Central memory CD8-positive, alpha-beta T cell (primary cell): ENCODE measurements around the gene LDLRAD4.
"Not testable (repeated sequence)": the region's sequence is repeated elsewhere in the genome, so short reads cannot be mapped to it uniquely, and the experiment has no call there.

Source experiments
- ATAC-seq: fragments of 150-1000 bp; cut with Tn5 transposase; replicated peaks from 2 replicates; pipeline ENCODE4 v1.10.0; 2022; ENCODE audit warnings: mild to moderate bottlenecking, moderate FRiP score, moderate number of reproducible peaks; ENCODE audit not compliant: poor library complexity, severe bottlenecking; ENCODE audit errors: extremely low read depth
- DNase-seq, 2 donors: peaks; one replicate each; pipeline ENCODE4 v3.0.0; 2021; ENCODE audit warnings: low spot score in 2 of 2
- H3K27ac Mint-ChIP-seq: one replicate; pipeline ENCODE4 v1.8.0; 2022; ENCODE audit warnings: low read depth, mild to moderate bottlenecking, moderate library complexity, mixed read lengths
- H3K27me3 Mint-ChIP-seq: one replicate; pipeline ENCODE4 v1.8.0; 2022; ENCODE audit warnings: mixed read lengths
- H3K36me3 Mint-ChIP-seq: one replicate; pipeline ENCODE4 v1.8.0; 2022; ENCODE audit warnings: mild to moderate bottlenecking, moderate library complexity, mixed read lengths; ENCODE audit not compliant: insufficient read depth
- H3K4me1 Mint-ChIP-seq: one replicate; pipeline ENCODE4 v1.8.0; 2022; ENCODE audit warnings: mixed read lengths
- H3K4me3 Mint-ChIP-seq: one replicate; pipeline ENCODE4 v1.8.0; 2022; ENCODE audit warnings: mild to moderate bottlenecking, moderate library complexity, mixed read lengths
- H3K9me3 Mint-ChIP-seq: one replicate; pipeline ENCODE4 v1.8.0; 2022; ENCODE audit warnings: mixed read lengths

The LDLRAD4 gene

GRCh38 chr18:13260935-13261640 is 42.5 kb downstream of the LDLRAD4 start:
- H3K27ac Mint-ChIP-seq, result no peak overlapping the region
- ATAC-seq (no peak), DNase-seq (no peak)
- H3K36me3 Mint-ChIP-seq, result no peaks in the 10 kb centered on the region
- no peak overlapping the region for H3K4me3 Mint-ChIP-seq
- H3K9me3 Mint-ChIP-seq, result no peaks in the 10 kb centered on the region
- peaks cover 19% of the 10 kb centered on the region for H3K27me3 Mint-ChIP-seq
- peaks cover 14% of the 10 kb centered on the region for H3K4me1 Mint-ChIP-seq

GRCh38 chr18:13261661-13262357 is 43.2 kb downstream of the LDLRAD4 start:
- Mint-ChIP-seq H3K27me3 (peaks cover 19% of the 10 kb centered on the region), H3K4me3 (no peak overlapping the region), H3K36me3 (no peaks in the 10 kb centered on the region), H3K27ac (no peak overlapping the region), H3K9me3 (no peaks in the 10 kb centered on the region), H3K4me1 (peaks cover 21% of the 10 kb centered on the region)
- DNase-seq (no peak), ATAC-seq (no peak)

- DNase-seq, H3K36me3 Mint-ChIP-seq, H3K27ac Mint-ChIP-seq, H3K4me3 Mint-ChIP-seq, ATAC-seq, H3K9me3 Mint-ChIP-seq: not testable (repeated sequence)
- Mint-ChIP-seq H3K27me3 (peaks cover 19% of the 10 kb centered on the region), H3K4me1 (peaks cover 26% of the 10 kb centered on the region)
Measured at GRCh38 chr18:13262358-13262680, 43.8 kb downstream of the LDLRAD4 start.

GRCh38 chr18:13262839-13263691 is 44.5 kb downstream of the LDLRAD4 start:
- no peaks in the 10 kb centered on the region for H3K36me3 Mint-ChIP-seq
- DNase-seq (no peak), ATAC-seq (no peak)
- peaks cover 19% of the 10 kb centered on the region for H3K27me3 Mint-ChIP-seq
- no peak overlapping the region for H3K27ac Mint-ChIP-seq
- H3K4me3 Mint-ChIP-seq, result no peak overlapping the region
- peaks cover 33% of the 10 kb centered on the region for H3K4me1 Mint-ChIP-seq
- no peaks in the 10 kb centered on the region for H3K9me3 Mint-ChIP-seq

- peak overlapping the region; percentile 11 for H3K4me3 Mint-ChIP-seq
- peaks cover 37% of the 10 kb centered on the region for H3K4me1 Mint-ChIP-seq
- no peaks in the 10 kb centered on the region for H3K36me3 Mint-ChIP-seq
- DNase-seq, result no peak
- no peak for ATAC-seq
- H3K9me3 Mint-ChIP-seq, result no peaks in the 10 kb centered on the region
- H3K27ac Mint-ChIP-seq, result no peak overlapping the region
- peaks cover 14% of the 10 kb centered on the region for H3K27me3 Mint-ChIP-seq
Measured at GRCh38 chr18:13264091-13265007, 45.8 kb downstream of the LDLRAD4 start.

GRCh38 chr18:13265008-13265910 is 46.7 kb downstream of the LDLRAD4 start:
- ATAC-seq, result no peak
- Mint-ChIP-seq H3K4me3 (peak overlapping the region; percentile 72), H3K36me3 (no peaks in the 10 kb centered on the region), H3K27me3 (peaks cover 9% of the 10 kb centered on the region), H3K4me1 (peaks cover 37% of the 10 kb centered on the region), H3K9me3 (no peaks in the 10 kb centered on the region), H3K27ac (peak overlapping the region; percentile 82)
- DNase-seq, result no peak

GRCh38 chr18:13265911-13266217 is 47.3 kb downstream of the LDLRAD4 start:
- no peaks in the 10 kb centered on the region for H3K9me3 Mint-ChIP-seq
- no peaks in the 10 kb centered on the region for H3K36me3 Mint-ChIP-seq
- H3K27me3 Mint-ChIP-seq, result peaks cover 9% of the 10 kb centered on the region
- H3K4me1 Mint-ChIP-seq, result peaks cover 37% of the 10 kb centered on the region
- H3K27ac Mint-ChIP-seq, result peak overlapping the region; percentile 82
- DNase-seq (no peak), ATAC-seq (no peak)
- peak overlapping the region; percentile 72 for H3K4me3 Mint-ChIP-seq

- Mint-ChIP-seq H3K4me1 (peaks cover 36% of the 10 kb centered on the region), H3K4me3 (peak overlapping the region; percentile 72), H3K9me3 (no peaks in the 10 kb centered on the region), H3K27me3 (peaks cover 6% of the 10 kb centered on the region), H3K36me3 (no peaks in the 10 kb centered on the region), H3K27ac (peak overlapping the region; percentile 82)
- peak; percentile 70 for ATAC-seq
- no peak for DNase-seq
Measured at GRCh38 chr18:13266218-13267100, 47.9 kb downstream of the LDLRAD4 start.

- Mint-ChIP-seq H3K4me1 (peaks cover 32% of the 10 kb centered on the region), H3K4me3 (no peak overlapping the region)
- no peak for ATAC-seq
Measured at GRCh38 chr18:13267431-13267873, 48.9 kb downstream of the LDLRAD4 start.

GRCh38 chr18:13268158-13269012 is 49.8 kb downstream of the LDLRAD4 start:
- H3K27ac Mint-ChIP-seq, result peak overlapping the region; percentile 11
- ATAC-seq (no peak), DNase-seq (no peak)
- no peaks in the 10 kb centered on the region for H3K27me3 Mint-ChIP-seq
- H3K36me3 Mint-ChIP-seq, result no peaks in the 10 kb centered on the region
- no peaks in the 10 kb centered on the region for H3K9me3 Mint-ChIP-seq
- no peak overlapping the region for H3K4me3 Mint-ChIP-seq
- H3K4me1 Mint-ChIP-seq, result peaks cover 36% of the 10 kb centered on the region

More at GRCh38 chr18:13267431-13267873, 48.9 kb downstream of the LDLRAD4 start:
- no peak for DNase-seq
- H3K27me3 Mint-ChIP-seq, result no peaks in the 10 kb centered on the region
- H3K27ac Mint-ChIP-seq, result peak overlapping the region; percentile 82
- no peaks in the 10 kb centered on the region for H3K9me3 Mint-ChIP-seq
- H3K36me3 Mint-ChIP-seq, result no peaks in the 10 kb centered on the region
